NCI-H187 treated with DMSO at 0.1 percent for 48 hours (cell line): ENCODE data around the gene TMEM147.

Source experiments
- DNase-seq: peaks from one replicate; lab custom pipeline; 2025; lab: John Stamatoyannopoulos, UW

The TMEM147 gene

DNA sequence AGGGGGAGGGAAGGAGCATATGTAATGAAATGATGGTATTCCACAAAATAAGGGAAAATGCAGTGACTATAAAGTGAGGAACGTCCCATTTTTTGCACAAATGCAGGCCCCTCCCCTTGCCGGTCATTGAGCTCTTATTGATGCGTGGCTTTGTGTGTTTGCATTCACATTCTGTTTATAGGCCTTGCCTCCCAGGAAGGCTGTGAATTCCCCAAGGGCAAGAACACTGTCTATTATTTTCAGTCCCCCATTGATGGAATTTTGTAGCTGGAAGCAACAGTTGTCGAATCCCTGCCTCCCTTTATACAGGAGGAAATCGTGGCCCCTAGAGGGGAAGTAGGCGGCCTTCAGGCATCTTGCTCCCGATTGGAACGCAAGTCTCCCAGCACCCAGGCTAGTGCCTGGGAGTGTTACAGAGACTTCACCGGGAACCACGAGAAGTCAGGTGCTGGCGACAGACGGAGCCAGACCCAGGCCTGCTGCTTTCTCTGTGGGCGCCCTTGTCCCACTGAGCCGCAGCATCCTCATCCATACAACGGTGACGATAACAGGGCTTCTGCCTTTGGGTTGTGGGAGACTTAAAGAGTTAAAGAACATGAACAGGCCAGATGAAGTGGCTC, 24.2 kb upstream of the TMEM147 start:
- DNase-seq, result no peak

DNA sequence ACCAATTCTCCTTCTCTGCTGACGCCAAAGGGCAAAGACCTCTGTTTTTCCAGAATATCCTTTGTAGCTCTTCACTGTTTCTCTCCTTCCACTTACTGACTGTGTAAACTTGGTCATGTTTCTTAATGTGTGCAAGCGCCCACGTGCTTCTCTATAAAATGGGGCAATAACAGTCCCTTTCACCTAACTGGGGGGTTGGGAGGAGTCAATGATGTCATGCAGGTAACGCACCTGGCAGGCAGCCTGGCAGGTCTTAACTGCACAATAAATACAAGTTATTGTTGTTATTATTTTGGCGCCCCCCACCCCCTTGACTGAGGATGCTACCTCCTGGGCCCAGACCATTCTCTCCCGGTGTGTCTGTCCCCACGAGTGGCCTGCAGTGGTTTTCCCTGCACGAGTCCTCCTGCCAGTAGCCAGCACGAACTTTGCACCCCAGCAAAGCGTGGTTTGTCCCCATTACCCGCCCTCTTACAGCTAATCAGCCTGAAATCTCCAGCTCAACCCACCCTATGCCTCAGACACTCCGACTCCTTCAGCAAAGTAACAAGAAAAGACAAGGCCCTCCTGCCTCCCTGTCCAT, 22.6 kb upstream of the TMEM147 start:
- no peak for DNase-seq

DNA sequence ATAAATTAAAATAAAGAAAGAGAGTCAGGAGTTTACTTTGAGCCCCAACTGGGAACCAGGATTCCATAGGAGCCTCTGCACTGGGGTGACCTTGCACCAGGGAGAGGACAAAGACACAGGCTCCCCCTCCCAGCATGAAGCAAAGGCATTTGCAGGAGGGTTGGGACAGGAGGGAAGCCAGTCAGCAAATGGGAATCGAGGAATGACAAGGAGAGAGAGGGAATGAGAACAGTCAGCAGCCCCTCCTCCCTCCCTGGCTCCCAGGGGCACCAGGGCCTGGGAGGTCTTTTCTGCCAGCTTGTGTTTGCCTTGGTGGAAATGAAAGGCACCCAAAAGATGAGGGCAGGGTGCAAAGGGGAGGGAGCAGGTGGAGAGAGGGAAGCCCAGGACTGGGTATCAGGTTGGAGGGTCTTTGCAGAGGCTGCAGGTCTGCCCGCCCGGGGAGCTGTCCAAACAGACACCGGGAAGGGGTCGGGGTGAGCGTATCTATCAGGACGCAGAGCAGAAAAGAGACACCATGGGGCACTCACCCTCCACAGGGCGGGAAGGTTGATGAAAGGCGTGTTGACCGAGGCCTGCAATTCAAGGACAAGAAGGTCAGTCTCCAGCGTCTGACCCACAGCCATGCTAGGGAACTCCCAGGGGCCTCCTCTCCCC, 21.1 kb upstream of the TMEM147 start:
- no peak for DNase-seq

DNA sequence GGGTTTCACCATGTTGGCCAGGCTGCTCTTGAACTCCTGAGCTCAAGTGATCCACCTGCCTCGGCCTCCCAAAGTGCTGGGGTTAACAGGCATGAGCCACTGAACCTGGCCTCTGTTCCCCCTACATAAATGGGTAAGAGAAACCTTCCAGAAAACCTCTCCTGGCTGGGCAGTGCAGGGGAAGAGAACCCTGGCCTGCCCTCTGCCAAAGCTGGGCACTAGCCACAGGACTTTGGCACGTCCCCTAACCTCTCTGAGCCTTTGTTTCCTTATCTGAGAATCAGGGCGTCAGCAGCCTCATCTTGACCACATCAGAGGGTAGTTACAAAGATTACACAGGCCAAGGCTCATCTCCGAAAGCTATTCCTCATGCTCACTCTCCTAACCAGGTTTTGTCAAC, 19.6 kb upstream of the TMEM147 start:
- no peak for DNase-seq

DNA sequence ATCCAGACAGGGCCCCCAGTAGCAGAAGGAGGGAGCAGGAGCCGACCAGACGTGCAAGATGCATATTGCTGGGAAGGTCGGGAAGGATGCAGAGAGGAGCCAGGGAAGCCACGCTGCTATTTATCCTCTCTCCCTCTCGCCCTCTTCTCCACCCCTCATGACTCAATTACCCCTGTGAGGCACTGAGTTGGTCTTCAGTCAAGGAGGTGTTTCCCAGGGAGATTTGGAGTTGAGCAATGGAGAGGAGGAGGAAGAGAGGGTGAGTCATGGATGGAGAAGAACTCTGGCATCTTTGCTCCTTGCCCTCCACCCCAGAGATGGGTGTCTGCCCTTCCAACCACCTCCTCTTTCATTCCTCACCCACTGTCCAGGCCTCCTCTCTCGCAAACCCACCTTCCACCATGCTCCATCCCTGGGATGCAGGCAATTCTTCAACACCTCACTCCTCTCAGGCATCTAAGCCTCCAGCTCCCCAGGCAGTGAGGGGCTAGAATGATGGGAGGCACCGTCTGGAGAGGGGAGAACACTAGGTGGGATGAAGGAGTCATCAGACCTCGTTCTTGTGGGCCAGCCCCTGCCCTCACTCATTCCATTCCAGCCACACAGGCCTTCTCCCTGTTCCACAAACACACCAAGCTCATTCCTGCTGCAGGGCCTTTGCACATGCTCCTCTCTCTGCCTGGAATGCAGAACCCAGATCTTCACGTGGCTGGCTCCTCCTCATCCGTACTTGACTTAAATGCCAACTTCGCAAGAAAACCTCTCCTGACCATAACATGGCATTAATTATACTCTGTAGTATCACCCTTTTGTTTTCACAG, 17.0 kb upstream of the TMEM147 start, which contains the start of gene SBSN:
TSS of gene SBSN (minus strand) at position 94 of the 821 bp plus-strand sequence. CDS start at position 64, 30 bp downstream.
- no peak for DNase-seq

DNA sequence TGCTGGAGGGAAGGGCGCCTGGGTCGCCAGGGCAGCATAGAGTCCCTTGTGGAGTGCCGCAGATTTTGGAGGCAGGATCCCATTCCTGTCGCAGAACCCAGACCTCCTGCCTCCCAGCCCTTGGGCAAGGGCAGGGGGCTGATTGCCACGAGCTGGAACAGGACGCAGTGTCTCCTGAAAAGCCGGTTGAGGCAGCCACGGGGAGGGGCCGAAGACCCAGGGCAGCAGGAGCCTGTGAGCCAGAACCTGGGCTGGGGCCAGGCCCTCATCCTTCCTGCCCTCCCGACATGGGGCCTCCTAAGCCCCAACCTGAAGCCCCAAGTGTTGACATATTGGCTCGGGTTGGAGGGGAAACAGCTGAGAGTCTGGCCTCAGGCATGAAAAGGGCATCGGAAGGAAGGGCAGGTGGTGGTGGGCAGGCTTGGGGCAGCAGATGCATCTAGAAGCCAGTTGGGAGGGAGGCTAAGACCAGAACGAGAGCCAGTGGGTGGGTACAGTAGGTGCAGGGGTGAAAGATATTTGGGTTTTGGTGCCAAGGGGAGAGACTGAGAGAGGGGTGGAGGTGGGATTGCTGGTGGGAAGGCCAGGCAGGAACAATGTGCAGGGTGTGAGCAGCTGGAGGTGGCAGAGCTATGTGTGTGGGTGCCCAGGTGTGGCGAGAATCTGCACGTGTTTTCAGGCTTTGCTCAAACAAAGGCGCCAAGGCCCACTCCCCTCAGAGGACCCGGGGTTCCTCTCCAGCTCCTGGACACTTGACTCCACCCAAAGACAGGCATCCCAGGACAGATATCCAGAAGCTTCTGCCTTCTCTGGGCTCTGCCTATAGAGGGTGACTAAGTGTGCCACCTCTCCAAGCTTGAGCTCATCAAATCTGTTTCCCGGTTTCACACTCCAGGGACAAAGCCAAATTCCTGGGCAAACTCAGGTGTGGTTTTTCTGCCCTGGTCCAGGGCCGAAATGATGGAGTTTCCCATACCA, 15.9 kb upstream of the TMEM147 start:
- DNase-seq, result no peak

DNA sequence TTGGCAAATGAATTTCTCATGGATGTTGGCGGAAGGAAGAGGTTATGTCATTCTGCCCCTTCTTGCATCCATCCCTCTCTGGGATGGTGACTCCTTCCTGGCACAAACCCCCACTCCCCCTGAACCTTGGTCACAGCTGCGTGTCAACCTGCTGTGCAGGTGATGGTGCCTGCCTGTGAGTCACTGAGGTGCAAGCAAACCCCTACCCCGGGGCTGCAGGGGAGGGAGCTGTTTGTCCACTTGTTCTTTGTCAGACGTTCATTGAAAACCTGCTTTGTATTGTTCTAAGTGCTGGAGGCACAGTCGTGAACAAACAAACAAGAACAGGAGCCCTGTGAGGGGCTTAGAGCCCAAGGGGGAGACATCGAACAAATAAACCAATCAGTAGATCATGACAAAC, 14.1 kb upstream of the TMEM147 start:
- no peak for DNase-seq

DNA sequence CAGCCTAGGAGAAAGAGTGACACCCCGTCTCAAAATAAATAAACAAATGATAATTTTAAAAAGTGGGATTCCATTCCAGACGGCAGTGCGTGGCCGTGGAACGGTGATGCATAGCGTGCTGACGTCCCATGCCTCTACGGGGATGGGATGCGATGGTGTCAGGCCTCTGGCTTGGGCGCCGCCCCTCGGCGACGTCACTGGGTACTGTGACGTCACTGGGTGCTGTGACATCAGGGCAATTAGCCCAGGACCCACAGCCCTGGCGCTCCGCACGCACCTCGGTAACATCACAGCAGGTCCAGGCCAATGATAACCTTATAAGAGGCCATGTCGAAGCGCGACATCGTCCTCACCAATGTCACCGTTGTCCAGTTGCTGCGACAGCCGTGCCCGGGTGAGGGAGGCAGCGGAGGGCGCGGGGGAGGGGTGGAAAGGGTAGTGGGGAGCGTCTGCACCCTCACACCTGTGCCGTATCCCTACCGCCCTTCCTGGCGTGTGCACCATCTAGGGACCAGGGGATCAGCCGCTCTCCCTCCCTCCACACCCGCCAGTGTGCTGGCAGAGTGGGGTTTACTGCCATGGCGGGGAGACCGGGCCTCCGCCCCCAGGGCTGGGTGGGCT, 12.1 kb upstream of the TMEM147 start, which contains the start of gene GAPDHS:
TSS of gene GAPDHS (plus strand) at position 256 of the 621 bp plus-strand sequence. CDS start at position 328, 72 bp downstream.
- DNase-seq, result no peak

DNA sequence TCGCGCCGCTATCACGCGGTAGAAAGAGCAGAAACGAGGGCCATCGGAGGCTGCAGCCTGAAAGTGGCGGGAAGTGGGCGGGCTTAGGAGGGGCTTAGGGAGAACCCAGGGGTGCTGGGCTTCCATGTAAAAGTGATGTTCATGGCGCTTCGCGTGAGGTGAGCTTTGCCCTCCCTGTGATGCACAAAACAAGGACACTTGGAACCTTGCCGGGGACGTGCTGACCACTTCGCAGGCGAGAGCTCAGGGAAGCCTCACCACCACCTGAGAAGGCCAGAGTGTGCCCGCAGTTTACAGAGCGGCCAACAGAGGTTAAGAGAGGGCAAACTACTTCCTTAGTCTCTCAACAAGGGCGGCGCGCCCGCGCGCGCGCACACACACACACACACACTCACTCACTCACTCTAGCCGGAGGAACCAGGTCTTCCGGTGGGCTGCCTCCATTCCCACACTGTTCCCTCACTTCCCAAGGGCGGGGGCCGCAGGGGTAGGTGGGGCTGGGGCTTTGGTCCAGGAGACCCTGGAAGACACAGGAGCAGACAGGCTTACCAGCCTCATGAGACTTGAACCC, 11.5 kb upstream of the TMEM147 start:
- no peak for DNase-seq

DNA sequence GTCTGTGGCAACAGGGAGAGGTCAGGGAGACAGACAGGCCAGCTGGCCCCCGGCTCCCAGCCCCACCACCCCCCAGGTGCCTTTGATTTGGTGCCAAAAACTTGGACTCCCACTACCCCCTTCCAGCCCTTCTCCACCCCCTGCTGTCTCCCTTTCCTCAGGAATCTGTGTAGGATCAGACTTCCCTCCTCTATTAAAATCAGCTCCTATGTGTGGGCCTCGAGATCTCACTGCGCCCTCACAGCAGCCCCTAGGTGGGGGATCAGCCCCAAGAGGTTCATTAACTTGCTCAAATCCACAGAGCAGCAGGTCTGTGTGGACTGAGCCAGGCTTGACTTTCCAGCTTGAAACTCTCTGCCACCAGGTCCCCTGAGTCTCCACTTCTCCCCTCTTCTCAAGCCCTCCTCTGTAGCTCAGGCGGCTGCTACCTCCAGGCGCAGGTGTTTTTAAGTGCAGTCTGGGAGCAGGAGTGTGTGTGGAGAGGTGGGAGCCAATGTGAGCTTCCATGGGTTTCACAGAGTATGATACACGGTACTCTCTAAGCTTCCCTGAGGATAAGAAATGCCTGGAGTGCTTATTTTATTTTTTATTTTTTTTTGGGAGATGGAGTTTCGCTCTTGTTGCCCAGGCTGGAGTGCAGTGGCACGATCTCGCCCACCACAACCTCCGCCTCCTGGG, 10.5 kb upstream of the TMEM147 start:
- no peak for DNase-seq

DNA sequence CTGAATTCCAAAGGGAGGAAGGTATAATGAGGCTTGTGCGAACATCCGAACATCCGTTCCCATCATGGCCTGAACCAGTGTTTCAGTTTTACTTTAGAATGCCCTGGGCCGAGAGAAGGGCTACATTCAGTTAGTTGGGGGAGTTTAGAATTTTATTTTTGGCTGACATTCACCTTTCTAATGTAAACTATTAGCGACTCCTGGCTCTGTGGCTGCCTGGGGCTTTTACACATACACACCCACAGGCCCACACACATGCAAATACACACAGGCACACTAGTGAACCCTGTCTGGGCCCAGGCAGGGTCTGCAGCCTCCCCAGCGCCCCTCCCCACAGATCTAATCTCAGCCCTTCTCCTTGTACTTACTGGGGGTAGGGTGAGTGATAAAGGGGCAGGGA, 6.1 kb upstream of the TMEM147 start:
- DNase-seq, result no peak

DNA sequence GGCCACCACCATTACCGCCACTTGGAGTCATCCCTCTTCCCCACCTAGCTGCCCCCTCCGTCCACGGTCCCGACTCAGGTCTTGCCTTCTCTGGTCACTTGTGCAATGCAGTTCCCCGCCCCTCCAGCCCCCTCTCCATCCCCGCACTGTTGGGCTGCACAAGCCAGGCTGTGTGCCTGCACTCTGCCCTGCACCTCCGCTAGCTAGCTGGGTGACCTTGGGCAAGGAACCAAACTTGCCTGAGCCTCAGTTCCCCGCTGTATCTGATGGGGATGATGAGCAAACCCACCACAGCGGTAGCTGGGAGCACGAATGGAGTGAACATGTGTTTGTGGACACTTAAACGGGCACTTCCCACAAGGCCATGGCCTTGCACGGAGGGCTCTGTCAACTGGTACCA, 5.6 kb upstream of the TMEM147 start:
- DNase-seq, result no peak

DNA sequence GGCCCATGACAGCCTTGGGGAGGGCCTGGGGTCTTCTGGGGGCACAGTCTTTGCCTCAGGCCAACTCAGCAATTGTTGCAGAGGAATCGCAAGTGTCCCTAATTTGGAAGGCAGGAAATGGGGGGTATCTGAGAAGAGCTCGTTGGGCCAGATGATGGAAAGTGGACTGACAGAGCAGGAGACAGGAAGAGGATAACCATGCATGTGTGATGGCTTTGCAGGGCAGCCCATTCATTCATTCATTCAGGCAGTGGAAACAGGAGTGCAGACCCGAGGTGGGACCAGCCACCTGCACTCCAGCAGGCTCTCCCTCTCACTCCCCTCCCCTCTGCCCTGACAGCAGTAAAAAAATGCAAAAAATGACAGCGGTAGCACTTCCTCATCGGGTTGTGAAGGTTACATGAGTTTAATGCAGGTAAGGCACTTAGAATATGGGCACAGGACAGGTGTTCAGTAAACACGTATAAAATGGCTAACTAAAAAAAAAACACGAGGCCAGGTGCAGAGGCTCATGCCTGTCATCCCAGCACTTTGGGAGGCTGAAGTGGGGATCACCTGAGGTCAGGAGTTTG, 5.0 kb upstream of the TMEM147 start:
- DNase-seq, result no peak

DNA sequence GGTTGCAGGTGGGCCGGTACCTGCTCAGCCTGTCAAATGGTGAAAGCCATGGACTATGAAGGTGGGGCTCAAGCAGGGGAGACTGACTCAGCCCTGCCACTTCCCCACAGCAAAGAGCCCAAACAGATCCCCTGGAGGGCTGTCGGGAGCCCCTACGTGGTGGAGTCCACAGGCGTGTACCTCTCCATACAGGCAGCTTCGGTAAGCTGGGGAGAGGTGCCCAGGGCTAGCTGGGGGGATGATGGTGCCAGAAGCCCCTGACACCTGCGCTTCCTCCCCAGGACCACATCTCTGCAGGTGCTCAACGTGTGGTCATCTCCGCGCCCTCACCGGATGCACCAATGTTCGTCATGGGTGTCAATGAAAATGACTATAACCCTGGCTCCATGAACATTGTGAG, 3.2 kb upstream of the TMEM147 start:
- DNase-seq, result no peak

DNA sequence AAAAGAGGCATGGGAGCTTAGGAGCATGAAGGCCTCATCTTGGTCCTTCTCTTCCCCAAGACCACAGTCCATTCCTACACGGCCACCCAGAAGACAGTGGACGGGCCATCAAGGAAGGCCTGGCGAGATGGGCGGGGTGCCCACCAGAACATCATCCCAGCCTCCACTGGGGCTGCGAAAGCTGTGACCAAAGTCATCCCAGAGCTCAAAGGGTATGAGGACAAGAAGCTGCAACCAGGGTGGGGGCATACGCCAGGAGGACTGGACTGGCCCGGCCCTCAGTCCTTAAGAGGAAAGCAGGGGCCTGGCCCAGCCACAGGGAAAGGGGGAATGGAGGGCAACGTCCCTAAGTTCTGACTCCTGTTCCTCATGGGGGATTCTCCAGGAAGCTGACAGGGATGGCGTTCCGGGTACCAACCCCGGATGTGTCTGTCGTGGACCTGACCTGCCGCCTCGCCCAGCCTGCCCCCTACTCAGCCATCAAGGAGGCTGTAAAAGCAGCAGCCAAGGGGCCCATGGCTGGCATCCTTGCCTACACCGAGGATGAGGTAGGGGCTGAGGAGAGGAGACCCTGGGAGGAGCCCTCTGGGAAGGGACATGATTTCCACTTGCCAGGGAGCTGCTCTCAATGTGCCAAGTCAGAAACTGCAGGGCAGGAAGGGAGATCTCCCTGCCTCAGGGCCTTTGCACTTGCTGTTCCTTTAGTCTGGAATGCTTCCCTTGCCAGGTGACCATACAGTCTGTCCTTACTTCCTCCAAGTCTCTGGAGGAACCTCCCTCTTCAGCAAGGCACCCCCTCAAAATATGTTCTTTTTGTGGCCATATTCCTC, 1.9 kb upstream of the TMEM147 start:
- no peak for DNase-seq

DNA sequence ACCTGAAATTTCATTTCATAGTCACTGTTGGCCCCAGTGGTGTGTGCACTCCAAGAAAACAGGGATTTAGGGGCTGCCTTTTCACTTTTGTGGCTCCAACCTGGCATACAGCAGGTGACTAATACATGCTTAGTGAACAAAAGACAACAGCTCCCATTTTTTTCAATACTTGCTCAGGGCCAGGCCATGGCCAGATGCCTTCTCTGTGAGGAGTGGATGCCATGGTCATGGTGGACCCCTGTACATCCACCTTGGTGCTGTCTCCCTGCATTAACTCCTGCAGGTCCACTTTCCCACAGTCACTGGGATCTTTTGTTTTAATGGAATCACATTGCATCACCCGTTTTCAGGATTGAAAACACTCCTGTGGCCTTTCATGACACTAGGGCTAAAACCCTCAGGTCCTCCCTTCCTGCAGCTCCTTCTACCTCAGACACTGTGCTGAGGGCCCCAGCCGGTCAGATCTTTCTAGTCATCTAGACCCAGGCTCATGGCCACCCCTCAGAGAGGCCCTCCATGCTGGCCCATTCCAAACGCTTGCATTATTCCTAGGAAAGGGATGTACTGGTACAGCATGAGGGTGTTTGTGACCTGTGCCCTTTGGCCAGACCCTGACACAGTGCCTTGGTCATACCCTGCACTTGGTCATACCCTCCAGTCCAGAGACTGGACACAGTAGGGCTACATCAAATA, 1.2 kb upstream of the TMEM147 start:
- DNase-seq, result no peak

DNA sequence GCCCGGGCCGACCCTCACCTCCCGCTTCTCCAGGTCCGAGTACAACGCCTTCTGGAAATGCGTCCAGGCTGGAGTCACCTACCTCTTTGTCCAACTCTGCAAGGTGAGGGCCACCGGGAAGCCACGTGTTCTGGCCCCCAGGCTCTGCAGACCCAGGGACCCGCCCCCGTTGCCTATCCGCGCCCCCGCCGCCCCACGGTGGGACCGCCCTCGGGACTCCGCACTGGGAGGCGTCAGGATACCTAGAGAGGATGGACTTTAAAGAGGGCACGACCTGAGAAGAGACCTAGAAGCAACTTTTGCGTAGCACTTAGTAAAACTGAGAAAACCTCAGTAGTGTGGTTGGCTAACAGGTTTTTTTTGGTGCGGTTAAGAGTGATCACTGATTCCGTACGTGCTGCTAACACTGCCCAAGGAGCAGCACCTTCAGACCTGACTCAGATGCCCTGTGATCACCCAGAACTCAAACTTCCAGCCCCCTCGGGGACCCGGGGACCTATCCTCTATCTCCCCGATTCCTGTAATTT, 492 bp downstream of the TMEM147 start:
- no peak for DNase-seq

DNA sequence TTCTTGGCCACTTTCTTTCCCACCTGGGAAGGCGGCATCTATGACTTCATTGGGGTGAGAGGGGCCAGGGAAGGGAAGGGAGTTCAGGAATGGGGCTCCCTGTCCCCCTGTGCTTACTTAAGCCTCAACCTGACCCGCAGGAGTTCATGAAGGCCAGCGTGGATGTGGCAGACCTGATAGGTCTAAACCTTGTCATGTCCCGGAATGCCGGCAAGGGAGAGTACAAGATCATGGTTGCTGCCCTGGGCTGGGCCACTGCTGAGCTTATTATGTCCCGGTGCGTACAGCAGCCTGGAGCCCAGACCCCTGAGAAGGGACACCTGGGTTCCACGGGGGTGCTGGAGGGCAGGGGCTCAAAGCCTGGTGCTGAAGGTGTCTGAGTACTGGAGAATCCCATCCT, 1.1 kb downstream of the TMEM147 start:
- no peak for DNase-seq
